SK-N-MC (cell line): ENCODE measurements around the gene PLA2G2A.
"Not testable (repeated sequence)": the region's sequence is repeated elsewhere in the genome, so short reads cannot be mapped to it uniquely, and the experiment has no call there.

Experiments used
- DNase-seq: peaks from one replicate; pipeline ENCODE4 v3.0.0-alpha.2; 2011; ENCODE audit warnings: low read depth, low spot score
- H3K27ac ChIP-seq: fragments of 200-600 bp; sonication (generic); 2 replicates; pipeline ENCODE4 v1.5.1; 2016; ENCODE audit warnings: mixed run types
- H3K36me3 ChIP-seq: fragments of 200-600 bp; sonication (generic); 2 replicates; pipeline ENCODE4 v1.6.1; 2017; ENCODE audit warnings: antibody characterized with exemption, low read length, mixed read lengths; ENCODE audit not compliant: insufficient read depth
- H3K4me3 ChIP-seq: fragments of 200-600 bp; sonication (generic); 2 replicates; pipeline ENCODE4 v1.5.1; 2016
- H3K9ac ChIP-seq: fragments of 200-600 bp; sonication (generic); 2 replicates; pipeline ENCODE4 v1.8.0; 2017; ENCODE audit warnings: mixed run types, mixed read lengths; ENCODE audit not compliant: insufficient read length
- H3K9me3 ChIP-seq: fragments of 200-600 bp; sonication (generic); 2 replicates; pipeline ENCODE4 v1.6.1; 2017; ENCODE audit warnings: low read depth, mild to moderate bottlenecking, antibody characterized with exemption, low read length, moderate library complexity, mixed read lengths
- EZH2 ChIP-seq: fragments of 200-600 bp; sonication (generic); IDR thresholded peaks from one replicate; pipeline ENCODE4 v1.6.1; 2017; ENCODE audit warnings: antibody characterized with exemption
- FOXP2 ChIP-seq: optimal IDR thresholded peaks from 2 replicates; pipeline ENCODE3; 2011; ENCODE audit warnings: mild to moderate bottlenecking, moderate library complexity; ENCODE audit not compliant: insufficient read depth; ENCODE audit errors: extremely low read length, control extremely low read depth
- POLR2AphosphoS5 ChIP-seq: IDR thresholded peaks from 2 replicates; pipeline ENCODE4 v1.6.1; 2012; ENCODE audit warnings: mild to moderate bottlenecking, low read depth, low read length, borderline replicate concordance

The PLA2G2A gene, protein sequence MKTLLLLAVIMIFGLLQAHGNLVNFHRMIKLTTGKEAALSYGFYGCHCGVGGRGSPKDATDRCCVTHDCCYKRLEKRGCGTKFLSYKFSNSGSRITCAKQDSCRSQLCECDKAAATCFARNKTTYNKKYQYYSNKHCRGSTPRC

DNA sequence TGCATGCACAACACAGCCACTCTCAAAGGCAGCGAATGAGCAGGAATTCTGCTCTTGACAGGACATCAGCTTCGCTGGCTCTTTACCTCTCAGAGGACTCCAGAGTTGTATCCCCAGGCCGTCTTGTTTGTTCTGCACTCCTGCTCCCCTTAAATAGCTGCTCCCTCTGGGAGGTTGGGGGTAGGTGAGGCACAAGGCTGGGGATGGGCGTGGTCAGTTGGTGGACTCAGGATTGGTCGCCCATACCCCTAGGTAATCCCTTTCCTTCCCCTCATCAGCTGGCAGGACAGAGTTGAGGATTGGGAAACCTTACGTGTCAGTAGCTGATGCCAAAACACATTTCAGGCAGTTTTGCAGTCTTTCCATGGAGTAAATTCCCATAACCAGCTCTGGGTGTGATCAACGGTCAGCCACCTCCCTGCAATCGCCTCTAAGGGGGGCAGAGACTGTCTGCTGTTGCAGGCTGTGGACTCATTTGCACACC lies at the start of gene PLA2G2A:
Gene PLA2G2A, minus strand, starts transcription at position 125 of the 484 bp plus-strand sequence. CDS start 845 bp downstream, outside the sequence.
- no peak within 1 kb of the TSS for H3K4me3 ChIP-seq
- H3K36me3 ChIP-seq, result no peaks in the 10 kb centered on the region
- H3K9me3 ChIP-seq, result no peaks in the 10 kb centered on the region
- H3K27ac ChIP-seq, result no peak within 1 kb of the TSS
- DNase-seq, result no peak
- no peak within 1 kb of the TSS for H3K9ac ChIP-seq
- TF ChIP-seq POLR2AphosphoS5, result no peak
- TF ChIP-seq FOXP2, result no peak
- no peak for TF ChIP-seq EZH2

DNA sequence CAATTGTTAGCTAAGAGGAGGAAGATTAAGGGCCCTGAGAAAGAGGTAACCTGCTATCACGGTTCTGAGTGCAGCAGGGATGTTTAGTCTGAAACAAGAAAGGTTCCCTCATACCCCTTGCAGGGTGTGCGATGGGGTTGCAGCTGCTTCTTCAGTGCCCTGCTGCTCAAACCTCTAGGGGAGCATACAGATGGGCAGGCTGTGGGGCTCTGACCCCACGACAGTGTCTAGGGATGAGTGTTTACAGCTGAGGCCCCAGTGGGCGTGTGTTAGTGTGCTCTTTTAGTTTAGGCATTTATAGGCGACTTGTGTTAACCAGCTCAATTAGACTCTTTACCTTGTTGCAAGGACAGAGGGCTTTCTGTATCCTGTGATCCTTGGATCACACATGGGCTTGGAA lies 49.3 kb upstream of the PLA2G2A start:
- TF ChIP-seq EZH2, result no peak
- TF ChIP-seq FOXP2, result no peak
- TF ChIP-seq POLR2AphosphoS5, result no peak
- no peak overlapping the region for H3K27ac ChIP-seq

GRCh38 chr1:20028125-20028524 lies 48.7 kb upstream of the PLA2G2A start:
- Histone ChIP-seq H3K36me3 (no peaks in the 10 kb centered on the region), H3K27ac (no peak overlapping the region), H3K9me3 (no peaks in the 10 kb centered on the region), H3K9ac (no peak overlapping the region), H3K4me3 (no peak overlapping the region)
- TF ChIP-seq EZH2 (no peak), FOXP2 (no peak), POLR2AphosphoS5 (no peak)
- DNase-seq, result no peak

More for the DNA sequence above, 49.3 kb upstream of the PLA2G2A start:
- DNase-seq, result no peak
- Histone ChIP-seq H3K9ac (no peak overlapping the region), H3K4me3 (no peak overlapping the region), H3K9me3 (no peaks in the 10 kb centered on the region), H3K36me3 (no peaks in the 10 kb centered on the region)

DNA sequence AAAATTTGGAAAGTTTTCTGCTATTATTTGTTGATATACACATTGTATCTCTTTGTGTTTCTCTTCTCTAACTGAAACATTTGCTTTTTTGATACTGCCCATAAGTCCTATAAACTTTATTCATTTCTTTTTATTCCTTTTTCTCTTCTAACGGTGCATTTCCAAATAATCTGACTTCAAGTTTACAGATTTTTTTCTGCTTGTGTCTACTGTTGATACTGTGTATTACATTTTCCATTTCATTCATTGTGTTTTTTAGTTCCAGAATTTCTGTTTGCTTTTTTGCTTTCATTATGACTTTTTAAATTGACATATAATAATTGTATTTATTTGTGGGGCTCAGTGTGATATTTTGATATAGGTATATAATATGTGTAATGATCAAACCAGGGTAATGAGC lies 38.3 kb upstream of the PLA2G2A start:
- Histone ChIP-seq H3K9me3 (no peaks in the 10 kb centered on the region), H3K27ac (no peak overlapping the region), H3K36me3 (no peaks in the 10 kb centered on the region), H3K9ac (no peak overlapping the region), H3K4me3 (no peak overlapping the region)
- no peak for TF ChIP-seq POLR2AphosphoS5
- TF ChIP-seq EZH2, result no peak
- no peak for TF ChIP-seq FOXP2
- no peak for DNase-seq

- no peak for TF ChIP-seq EZH2
- TF ChIP-seq POLR2AphosphoS5, result no peak
- no peak for TF ChIP-seq FOXP2
- no peak for DNase-seq
- Histone ChIP-seq H3K27ac (no peak overlapping the region), H3K4me3 (no peak overlapping the region), H3K9me3 (no peaks in the 10 kb centered on the region), H3K36me3 (no peaks in the 10 kb centered on the region), H3K9ac (no peak overlapping the region)
Observed at GRCh38 chr1:20014153-20014552, 34.7 kb upstream of the PLA2G2A start.

GRCh38 chr1:20010016-20010415 lies 30.6 kb upstream of the PLA2G2A start:
- no peak overlapping the region for H3K27ac ChIP-seq
- TF ChIP-seq FOXP2, result no peak
- no peak for TF ChIP-seq POLR2AphosphoS5
- TF ChIP-seq EZH2, result no peak
- no peak overlapping the region for H3K9ac ChIP-seq
- H3K4me3 ChIP-seq, result no peak overlapping the region
- H3K36me3 ChIP-seq, result no peaks in the 10 kb centered on the region
- DNase-seq, result no peak
- H3K9me3 ChIP-seq, result no peaks in the 10 kb centered on the region

DNA sequence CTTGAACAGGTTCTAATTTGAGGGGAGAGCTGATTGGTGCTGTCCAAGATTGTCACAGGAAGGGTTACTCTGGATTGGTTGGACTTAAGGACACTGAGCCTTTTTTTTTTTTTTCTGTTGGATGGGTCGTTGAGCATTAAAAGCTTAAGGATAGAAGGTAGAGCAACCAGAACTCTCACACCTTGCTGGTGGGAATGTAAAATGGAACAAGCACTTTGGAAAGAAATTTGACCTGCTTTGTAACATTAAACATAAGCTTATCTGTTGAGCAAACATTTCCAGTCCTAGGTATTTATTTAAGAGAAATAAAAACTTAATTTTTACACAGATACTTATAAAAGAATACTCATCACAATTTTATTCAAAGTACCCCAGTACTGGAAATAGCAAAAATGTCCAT lies 29.8 kb upstream of the PLA2G2A start:
- no peak overlapping the region for H3K4me3 ChIP-seq
- no peak overlapping the region for H3K27ac ChIP-seq
- DNase-seq, result no peak
- no peak overlapping the region for H3K9ac ChIP-seq
- no peaks in the 10 kb centered on the region for H3K9me3 ChIP-seq
- TF ChIP-seq POLR2AphosphoS5, result no peak
- TF ChIP-seq FOXP2, result no peak
- no peak for TF ChIP-seq EZH2
- no peaks in the 10 kb centered on the region for H3K36me3 ChIP-seq

- Histone ChIP-seq H3K9ac (no peak overlapping the region), H3K4me3 (no peak overlapping the region), H3K9me3 (no peaks in the 10 kb centered on the region), H3K36me3 (no peaks in the 10 kb centered on the region), H3K27ac (no peak overlapping the region)
- TF ChIP-seq POLR2AphosphoS5 (no peak), FOXP2 (no peak), EZH2 (no peak)
- DNase-seq, result no peak
Observed at GRCh38 chr1:20008391-20008841, 29.0 kb upstream of the PLA2G2A start.

- not testable (repeated sequence) for H3K9me3 ChIP-seq, H3K9ac ChIP-seq, DNase-seq, H3K4me3 ChIP-seq, H3K36me3 ChIP-seq, H3K27ac ChIP-seq
Observed at GRCh38 chr1:19998823-19999222, 19.4 kb upstream of the PLA2G2A start.
